ENCODE measurements around the gene NCKAP5L. TPM values are rescaled to one million over a fixed set of nuclear protein-coding genes. Genes with fewer than 3 reads are reported as not detected.

Gene NCKAP5L
- total RNA-seq, 1 experiment from 2014 or later, result 28.2 TPM

GRCh38 chr12:49819786-49820185 lies 8.4 kb downstream of the NCKAP5L start:
- no TSS peak for BruUV-seq (replicated peaks)
- CTCF ChIA-PET, result no interaction called here
- no peak for TF ChIP-seq EZH2 (IDR thresholded peaks at IDR 0.05; ENCODE audit: borderline replicate concordance, low read depth, low read length, poor library complexity, severe bottlenecking)
- TF ChIP-seq CTCF (conservative IDR thresholded peaks at IDR 0.05; ENCODE audit: low read depth, low read length), result no peak
- Histone ChIP-seq H3K36me3 (ENCODE audit: insufficient read depth, low read length, poor library complexity, severe bottlenecking) (no peaks in the 10 kb centered on the region), H3K27ac (ENCODE audit: low read depth, low read length, poor library complexity, severe bottlenecking) (no peak overlapping the region), H3K9me3 (ENCODE audit: low read depth, low read length, poor library complexity, severe bottlenecking) (no peaks in the 10 kb centered on the region), H3K4me1 (ENCODE audit: insufficient read depth, low read length, poor library complexity, severe bottlenecking) (peaks cover 4% of the 10 kb centered on the region), H3K4me3 (ENCODE audit: low read depth, low read length, poor library complexity, severe bottlenecking) (no peak overlapping the region), H3K27me3 (replicated peaks; ENCODE audit: insufficient read depth, low read depth, low read length, poor library complexity) (no peaks in the 10 kb centered on the region)
- POLR2A ChIA-PET (ENCODE audit: low non-redundant PET), result interaction anchor here (0.6 kb wide), 1 partner anchor 15 kb away, joined by 3 read pairs; no protein-coding TSS in a partner anchor
- intact Hi-C loops (cut with micrococcal nuclease; ENCODE audit: unreplicated experiment), result no loop called here
- DNase-seq (ENCODE audit: low spot score), result no peak

GRCh38 chr12:49818241-49818895 lies 9.8 kb downstream of the NCKAP5L start:
- POLR2A ChIA-PET (ENCODE audit: low non-redundant PET), result no interaction called here
- Histone ChIP-seq H3K4me3 (ENCODE audit: low read depth, low read length, poor library complexity, severe bottlenecking) (no peak overlapping the region), H3K27me3 (replicated peaks; ENCODE audit: insufficient read depth, low read depth, low read length, poor library complexity) (no peaks in the 10 kb centered on the region), H3K27ac (ENCODE audit: low read depth, low read length, poor library complexity, severe bottlenecking) (no peak overlapping the region), H3K4me1 (ENCODE audit: insufficient read depth, low read length, poor library complexity, severe bottlenecking) (peaks cover 4% of the 10 kb centered on the region), H3K9me3 (ENCODE audit: low read depth, low read length, poor library complexity, severe bottlenecking) (no peaks in the 10 kb centered on the region), H3K36me3 (ENCODE audit: insufficient read depth, low read length, poor library complexity, severe bottlenecking) (no peaks in the 10 kb centered on the region)
- intact Hi-C loops (cut with micrococcal nuclease; ENCODE audit: unreplicated experiment), result no loop called here
- DNase-seq (ENCODE audit: low spot score), result no peak
- CTCF ChIA-PET, result no interaction called here
- no TSS peak for BruUV-seq (replicated peaks)
- no peak for TF ChIP-seq CTCF (conservative IDR thresholded peaks at IDR 0.05; ENCODE audit: low read depth, low read length)
- no peak for TF ChIP-seq EZH2 (IDR thresholded peaks at IDR 0.05; ENCODE audit: borderline replicate concordance, low read depth, low read length, poor library complexity, severe bottlenecking)

GRCh38 chr12:49813131-49813530 lies 15.1 kb downstream of the NCKAP5L start:
- no TSS peak for BruUV-seq (replicated peaks)
- ChIA-PET CTCF (no interaction called here), POLR2A (ENCODE audit: low non-redundant PET) (no interaction called here)
- no peak for DNase-seq (ENCODE audit: low spot score)
- Histone ChIP-seq H3K27me3 (replicated peaks; ENCODE audit: insufficient read depth, low read depth, low read length, poor library complexity) (no peaks in the 10 kb centered on the region), H3K36me3 (ENCODE audit: insufficient read depth, low read length, poor library complexity, severe bottlenecking) (no peaks in the 10 kb centered on the region), H3K4me3 (ENCODE audit: low read depth, low read length, poor library complexity, severe bottlenecking) (no peak overlapping the region), H3K9me3 (ENCODE audit: low read depth, low read length, poor library complexity, severe bottlenecking) (no peaks in the 10 kb centered on the region), H3K4me1 (ENCODE audit: insufficient read depth, low read length, poor library complexity, severe bottlenecking) (no peaks in the 10 kb centered on the region), H3K27ac (ENCODE audit: low read depth, low read length, poor library complexity, severe bottlenecking) (no peak overlapping the region)
- no peak for TF ChIP-seq EZH2 (IDR thresholded peaks at IDR 0.05; ENCODE audit: borderline replicate concordance, low read depth, low read length, poor library complexity, severe bottlenecking)
- TF ChIP-seq CTCF (conservative IDR thresholded peaks at IDR 0.05; ENCODE audit: low read depth, low read length), result no peak
- intact Hi-C loops (cut with micrococcal nuclease; ENCODE audit: unreplicated experiment), result no loop called here
